ENCODE results near the gene CUX1. TPM values are rescaled to one million over a fixed set of nuclear protein-coding genes. Genes with fewer than 3 reads are reported as not detected.

CUX1 gene
- total and polyA plus RNA-seq, 12 donors, result 34.5 to 176 (median 145) TPM

GRCh38 chr7:101858437-101859385 lies 41.3 kb downstream of the CUX1 start:
- Histone ChIP-seq H3K4me1 (peaks cover 12 to 80% (median 68%) of the 10 kb centered on the region in 9 donors), H3K27me3 (no peaks in the 10 kb centered on the region), H3K27ac (peak overlapping the region; percentile 35 to 94 (median 86)), H3K36me3 (no peaks in the 10 kb centered on the region), H3K4me3 (no peak overlapping the region), H3K9me3 (no peaks in the 10 kb centered on the region)
- ATAC-seq (no peak), DNase-seq (no peak)
- intact Hi-C loops (cut with DNase I), result loop anchor here in 3 of 10 donors (5.0 kb wide), 1 partner anchor 41 kb away; the partner anchor contains the start of gene CUX1 (in 3 of the 3)
- WGBS, 2 donors, result 83 to 86% methylated on average over 20 of the region's 20 CpGs
- no peak for TF ChIP-seq CTCF (IDR thresholded peaks at IDR 0.05)

- Histone ChIP-seq H3K36me3 (no peaks in the 10 kb centered on the region), H3K4me3 (no peak overlapping the region), H3K27ac (peak overlapping the region in 9 of 10 donors; percentile 21 to 94 (median 53)), H3K4me1 (peaks cover 12 to 80% (median 68%) of the 10 kb centered on the region in 9 donors), H3K27me3 (no peaks in the 10 kb centered on the region), H3K9me3 (no peaks in the 10 kb centered on the region)
- intact Hi-C loops (cut with DNase I), result loop anchor here in 3 of 10 donors (5.0 kb wide), 1 partner anchor 42 kb away; the partner anchor contains the start of gene CUX1 (in 3 of the 3)
- TF ChIP-seq CTCF (IDR thresholded peaks at IDR 0.05), result no peak
- ATAC-seq, result no peak
- DNase-seq, result no peak
- WGBS, 2 donors, result 31 to 49% methylated on average over 5 of the region's 5 CpGs
Measured at GRCh38 chr7:101859411-101860106, 42.1 kb downstream of the CUX1 start.

GRCh38 chr7:101860316-101861217 lies 43.1 kb downstream of the CUX1 start:
- TF ChIP-seq CTCF (IDR thresholded peaks at IDR 0.05), result no peak
- intact Hi-C loops (cut with DNase I), result no loop called here
- Histone ChIP-seq H3K9me3 (no peaks in the 10 kb centered on the region), H3K36me3 (no peaks in the 10 kb centered on the region), H3K27ac (peak overlapping the region in 8 of 10 donors; percentile 21 to 94 (median 60)), H3K4me1 (peaks cover 12 to 83% (median 69%) of the 10 kb centered on the region in 9 donors), H3K27me3 (no peaks in the 10 kb centered on the region), H3K4me3 (no peak overlapping the region)
- DNase-seq (no peak), ATAC-seq (no peak)
- WGBS, 2 donors, result 83 to 87% methylated on average over 11 of the region's 11 CpGs

Measured in heart right ventricle (tissue), 16 donors.